GM18909 (cell line): Measurements from ENCODE around the gene BMF.
A peak's percentile ranks its signal among the peaks of the same experiment; 100 is the strongest.

Experiments
- ATAC-seq: cut with Tn5 transposase; IDR thresholded peaks from one replicate; pipeline ENCODE4 v1.9.1; 2021; ENCODE audit warnings: mild to moderate bottlenecking; ENCODE audit not compliant: unreplicated experiment, poor library complexity

Gene BMF

GRCh38 chr15:40104865-40105516 lies 3.7 kb downstream of the BMF start:
- peak; percentile 30 for ATAC-seq

- no peak for ATAC-seq
Observed at GRCh38 chr15:40104296-40104864, 4.3 kb downstream of the BMF start.

GRCh38 chr15:40103864-40104271 lies 4.8 kb downstream of the BMF start:
- ATAC-seq = no peak

DNA sequence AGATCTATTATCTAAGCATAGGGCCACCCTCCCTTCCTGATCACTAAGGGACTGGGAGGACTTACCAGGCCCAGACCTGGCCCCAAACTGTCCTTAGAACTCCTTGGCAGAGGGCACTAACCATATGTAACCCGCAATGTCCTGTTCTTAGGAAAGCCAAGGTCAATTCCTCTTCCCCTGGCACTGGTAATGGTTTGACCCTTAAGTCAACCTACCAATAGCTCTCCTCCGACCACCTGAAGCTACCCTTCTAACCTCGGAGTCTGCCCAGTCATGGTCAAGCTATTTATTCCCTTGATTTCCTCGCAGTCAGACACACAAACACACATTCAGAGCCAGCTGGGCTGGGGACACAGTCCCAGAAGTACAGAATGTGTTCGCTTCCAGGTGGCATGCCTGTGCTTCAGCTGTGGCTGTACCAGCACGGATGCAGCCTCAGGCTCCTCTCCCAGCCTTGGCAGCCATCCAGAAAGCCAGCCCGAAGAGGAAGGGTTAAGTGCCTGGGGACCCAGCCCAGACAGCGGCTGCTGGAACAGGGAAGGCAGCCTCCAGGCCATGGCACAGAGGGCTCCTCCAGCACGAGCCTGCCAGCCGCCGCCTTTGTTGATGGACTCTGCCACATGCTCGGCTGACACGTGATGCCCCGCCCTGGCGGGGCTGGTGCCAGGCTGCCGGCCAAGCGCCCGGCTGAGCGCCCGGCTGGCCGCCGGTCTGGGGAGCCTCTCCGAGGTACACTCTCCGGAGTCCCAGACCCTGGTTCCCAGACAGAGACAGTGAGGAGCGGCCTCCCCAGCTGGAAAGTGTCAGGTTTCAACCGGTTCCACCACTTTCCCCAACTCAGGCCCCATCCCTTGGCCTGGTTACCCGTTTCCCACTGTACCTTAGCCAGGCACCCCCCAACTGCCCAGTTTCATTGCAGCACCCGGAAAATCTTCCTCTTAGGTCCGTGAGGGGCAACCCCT lies 5.5 kb downstream of the BMF start:
- ATAC-seq = no peak

GRCh38 chr15:40100947-40101905 lies 7.5 kb downstream of the BMF start:
- ATAC-seq = no peak

GRCh38 chr15:40100123-40100946 lies 8.3 kb downstream of the BMF start:
- no peak for ATAC-seq

- ATAC-seq = peak; percentile 79
Observed at GRCh38 chr15:40098489-40099261, 10.0 kb downstream of the BMF start.

DNA sequence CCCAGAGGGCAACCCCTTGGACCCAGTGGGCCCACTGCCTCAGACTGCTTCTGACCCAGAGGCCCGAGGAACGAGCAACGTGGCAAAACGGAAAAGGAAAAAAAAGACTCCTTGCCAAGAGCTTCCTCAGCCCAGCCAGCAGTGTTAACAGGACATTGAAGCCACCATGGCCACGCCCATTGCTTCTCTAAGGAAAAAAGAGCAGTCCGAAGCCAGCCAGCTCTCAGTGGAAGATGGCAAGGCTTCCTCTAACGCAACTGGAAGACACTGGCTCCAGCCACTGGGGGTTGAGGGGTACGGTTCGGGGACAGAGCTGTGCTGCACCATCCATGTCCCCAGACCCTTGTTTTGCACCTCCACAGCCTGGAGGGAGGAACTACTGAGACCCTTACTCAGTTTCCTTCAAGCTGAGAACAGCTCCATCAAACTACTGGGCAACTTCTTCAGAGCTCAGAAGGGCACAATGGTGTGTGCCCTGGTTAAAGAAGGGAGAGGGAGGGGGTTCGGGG lies 10.7 kb downstream of the BMF start:
- no peak for ATAC-seq

- no peak for ATAC-seq
Observed at GRCh38 chr15:40097096-40097967, 11.3 kb downstream of the BMF start.

- peak; percentile 40 for ATAC-seq
Observed at GRCh38 chr15:40096094-40096891, 12.4 kb downstream of the BMF start.

DNA sequence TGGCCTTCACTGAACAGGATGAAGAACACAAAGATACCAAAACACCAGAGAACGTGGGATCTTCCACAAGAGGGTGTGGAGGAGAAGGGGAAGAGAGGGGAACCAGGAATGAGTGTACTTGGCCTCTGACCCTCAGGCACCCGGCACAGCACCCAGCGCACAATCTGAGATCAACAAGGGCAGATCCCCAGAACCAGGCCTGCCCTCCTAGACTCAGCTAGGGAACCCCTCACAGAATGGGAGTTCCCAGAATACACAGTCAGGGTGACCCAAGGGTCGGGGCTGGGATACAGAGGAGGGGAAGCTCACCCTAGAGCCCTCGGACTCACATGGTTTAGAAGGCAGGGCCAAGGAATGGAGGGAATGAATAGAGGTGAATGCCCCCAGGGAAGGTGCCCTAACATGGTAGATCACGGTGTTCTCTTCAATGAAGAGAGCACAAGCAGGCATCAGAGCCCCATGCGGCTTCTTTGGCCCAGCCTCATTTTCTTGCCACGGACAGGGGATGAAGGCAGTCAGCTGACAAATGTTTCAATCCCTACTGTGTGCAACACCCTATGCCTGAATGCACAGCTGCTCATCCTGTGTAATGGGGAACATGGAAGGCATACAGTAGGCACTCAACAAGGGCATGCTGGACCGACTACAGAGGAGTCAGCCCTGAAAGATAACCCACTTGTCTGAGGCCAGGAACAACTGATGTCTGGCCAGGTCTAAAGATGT lies 13.1 kb downstream of the BMF start:
- ATAC-seq = no peak

GRCh38 chr15:40094156-40094555 lies 14.5 kb downstream of the BMF start:
- no peak for ATAC-seq

- peak; percentile 35 for ATAC-seq
Observed at GRCh38 chr15:40092979-40093869, 15.5 kb downstream of the BMF start.

DNA sequence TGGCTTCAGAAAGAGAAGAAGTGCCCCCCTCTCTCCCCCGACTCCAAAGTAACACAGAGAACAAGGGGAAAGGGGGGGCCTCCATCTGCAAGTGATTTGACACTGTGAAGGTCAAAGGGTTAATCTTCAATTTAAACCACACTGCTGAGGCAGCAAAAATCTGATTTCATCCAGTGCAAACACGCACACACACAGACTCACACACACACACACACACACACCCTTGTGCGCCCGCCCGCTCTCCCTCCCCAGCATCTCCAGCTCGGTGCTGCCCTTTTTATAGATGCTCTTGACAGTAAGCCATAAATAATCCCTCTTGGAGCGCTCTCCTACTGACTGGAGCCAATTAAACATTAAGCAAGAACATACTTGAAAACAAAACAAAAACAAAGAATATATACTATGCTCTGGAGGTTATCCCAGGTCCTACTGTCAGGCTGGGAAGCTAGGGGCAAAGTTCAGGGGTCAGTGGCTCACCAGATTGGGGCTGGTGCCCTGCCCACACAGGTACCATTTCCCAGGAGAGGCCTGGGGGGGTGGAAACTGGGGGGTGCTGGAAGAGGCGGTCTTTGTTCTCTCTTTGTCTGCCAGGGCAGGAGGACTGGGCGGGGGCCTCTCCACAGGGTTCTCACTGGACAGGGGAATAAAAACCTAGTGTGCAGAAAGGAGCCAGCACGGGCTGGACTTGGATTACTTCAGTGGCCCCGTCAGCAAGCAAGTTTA lies 16.3 kb downstream of the BMF start:
- ATAC-seq = no peak
